Islet of Langerhans (tissue), 1 donor: Measurements from ENCODE around the gene FBLN7.

Experiments
- FAIRE-seq: peaks from one replicate; lab custom pipeline; 2011; peaks lifted over from hg19 to GRCh38; lab: Jason Lieb, UNC

Gene FBLN7

GRCh38 chr2:112140899-112141625 lies 2.9 kb downstream of the FBLN7 start:
- FAIRE-seq = no peak

DNA sequence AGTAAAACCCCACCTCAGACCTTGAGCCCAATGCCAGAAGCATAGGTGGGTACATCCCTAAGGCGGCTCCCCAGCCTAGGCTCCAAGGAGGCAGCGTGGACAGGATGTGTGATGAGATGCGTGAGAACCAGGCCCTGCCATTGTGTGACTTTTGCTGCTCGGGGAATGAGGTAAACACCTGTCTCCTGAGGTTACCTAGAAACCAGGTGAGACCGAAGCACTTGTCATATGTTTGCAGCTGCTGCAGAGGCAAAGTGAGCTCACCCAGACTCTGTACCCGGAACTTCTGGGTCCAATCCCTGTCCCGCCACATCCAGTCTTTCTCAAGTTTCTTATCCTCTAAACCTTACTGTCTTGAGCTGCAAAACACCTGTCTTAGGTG lies 3.4 kb downstream of the FBLN7 start:
- peak; percentile 97 for FAIRE-seq

GRCh38 chr2:112142525-112143078 lies 4.4 kb downstream of the FBLN7 start:
- FAIRE-seq = no peak

- no peak for FAIRE-seq
Observed at GRCh38 chr2:112143150-112143549, 5.0 kb downstream of the FBLN7 start.

- no peak for FAIRE-seq
Observed at GRCh38 chr2:112144966-112145365, 6.8 kb downstream of the FBLN7 start.

DNA sequence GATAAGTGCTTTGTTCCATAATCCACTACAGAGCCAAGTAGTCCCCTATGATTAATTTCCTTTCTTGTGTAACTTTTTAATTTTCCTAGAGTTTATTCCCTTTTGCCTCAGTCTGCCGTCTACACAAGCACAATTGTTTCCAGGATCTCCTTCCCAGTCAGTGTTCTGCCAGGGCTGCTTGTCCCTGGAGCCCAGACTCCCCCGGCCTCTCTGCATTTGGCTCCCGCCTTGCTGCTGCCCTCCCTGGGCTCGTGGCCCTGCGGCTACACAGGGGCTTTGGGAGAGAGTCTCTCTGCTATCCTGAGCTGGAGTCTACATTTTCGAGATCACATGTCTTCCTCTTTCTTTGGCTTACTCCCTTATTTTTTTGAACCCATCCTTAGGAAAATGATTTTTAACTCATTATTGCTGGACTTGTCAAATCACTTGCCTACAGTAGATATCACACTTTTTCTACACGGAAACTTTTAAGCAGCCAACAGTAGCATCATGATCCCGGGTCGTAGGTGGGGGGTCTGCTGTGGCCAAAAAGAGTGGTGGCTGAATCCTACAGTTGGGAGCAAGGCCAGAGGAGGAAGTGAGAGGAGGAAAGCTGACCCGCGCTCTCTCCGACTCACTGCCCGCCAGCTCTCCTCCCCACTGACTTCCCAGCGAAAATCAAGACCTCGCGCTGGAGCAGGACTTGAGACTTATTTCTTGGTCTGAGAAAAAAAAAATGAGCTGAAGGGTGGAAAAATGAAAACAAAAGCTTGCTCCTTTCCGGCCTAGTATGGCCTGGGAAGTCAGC lies 9.4 kb downstream of the FBLN7 start:
- FAIRE-seq = no peak

GRCh38 chr2:112148477-112148876 lies 10.3 kb downstream of the FBLN7 start:
- FAIRE-seq = no peak

GRCh38 chr2:112149194-112149593 lies 11.0 kb downstream of the FBLN7 start:
- FAIRE-seq = no peak

GRCh38 chr2:112149866-112150435 lies 11.8 kb downstream of the FBLN7 start:
- FAIRE-seq = no peak

DNA sequence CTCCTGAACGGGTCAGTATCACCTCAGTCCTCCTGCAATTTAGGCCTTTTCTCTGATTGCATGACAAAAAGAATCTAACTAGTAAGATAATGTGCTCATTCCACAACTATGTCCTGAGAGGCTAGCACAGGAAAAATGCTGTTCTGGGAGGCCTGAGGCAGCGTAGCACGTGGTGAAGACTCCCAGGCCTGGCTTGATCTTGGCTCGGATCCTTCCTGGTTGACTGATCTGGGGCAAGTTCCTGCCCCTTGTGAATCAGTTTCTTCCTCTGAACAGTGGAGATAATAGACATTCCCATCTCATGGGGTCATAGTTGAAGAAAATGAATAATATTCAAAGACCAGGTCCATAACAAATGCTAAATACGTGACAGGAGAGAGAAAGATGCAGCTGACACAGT lies 12.3 kb downstream of the FBLN7 start:
- FAIRE-seq = no peak

- FAIRE-seq = no peak
Observed at GRCh38 chr2:112150851-112151250, 12.7 kb downstream of the FBLN7 start.

GRCh38 chr2:112151271-112151670 lies 13.1 kb downstream of the FBLN7 start:
- FAIRE-seq = no peak

- no peak for FAIRE-seq
Observed at GRCh38 chr2:112151701-112152440, 13.7 kb downstream of the FBLN7 start.

DNA sequence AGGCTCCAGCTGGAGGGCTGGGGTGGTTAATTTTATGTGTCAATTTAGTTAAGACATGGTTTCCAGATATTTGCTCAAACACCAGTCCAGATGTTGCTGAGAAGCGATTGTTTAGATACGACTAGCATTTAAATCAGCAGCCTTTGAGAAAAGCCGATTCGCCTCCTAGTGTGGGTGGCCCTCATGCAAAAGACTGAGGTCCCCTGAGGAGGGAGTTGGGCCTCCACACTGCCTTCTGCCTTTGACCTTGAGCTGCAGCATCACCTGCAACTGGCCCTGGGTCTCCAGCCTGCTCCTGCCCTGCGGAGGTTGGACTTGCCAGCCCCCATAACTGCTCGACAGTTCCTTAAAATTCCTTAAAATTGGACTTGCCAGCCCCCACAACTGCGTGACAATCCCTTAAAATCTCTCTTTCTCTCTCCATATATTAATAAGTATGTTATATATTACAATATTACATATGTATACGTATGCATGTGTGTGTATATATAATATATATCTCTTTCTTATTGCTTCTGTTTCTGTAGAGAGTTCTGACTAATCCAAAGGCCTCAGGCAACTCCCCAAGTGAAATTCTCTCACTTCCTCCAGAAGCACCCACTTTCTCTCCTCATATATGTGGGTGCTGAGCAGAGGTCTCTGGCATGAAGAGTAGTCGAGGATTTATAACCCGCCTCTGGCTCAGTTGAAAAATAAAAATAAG lies 14.4 kb downstream of the FBLN7 start:
- no peak for FAIRE-seq

DNA sequence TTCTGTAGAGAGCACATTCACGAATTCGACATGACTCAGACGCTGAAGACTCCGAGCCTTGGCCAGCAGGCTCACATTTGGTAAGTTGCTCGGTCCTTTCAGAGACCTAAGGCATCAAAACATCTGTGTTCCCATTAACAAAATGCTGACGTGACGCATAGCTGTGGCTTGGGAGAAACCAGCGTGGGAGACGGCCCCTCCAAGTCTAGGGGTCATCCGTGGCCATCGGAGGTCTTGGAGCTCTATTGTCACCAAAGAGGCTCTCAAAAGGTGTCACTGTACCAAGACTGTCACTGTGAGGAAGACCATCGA lies 14.9 kb downstream of the FBLN7 start:
- FAIRE-seq = no peak

GRCh38 chr2:112153501-112153900 lies 15.3 kb downstream of the FBLN7 start:
- FAIRE-seq = no peak

- no peak for FAIRE-seq
Observed at GRCh38 chr2:112154246-112155117, 16.3 kb downstream of the FBLN7 start.

GRCh38 chr2:112155331-112156151 lies 17.4 kb downstream of the FBLN7 start:
- no peak for FAIRE-seq

GRCh38 chr2:112156152-112156986 lies 18.2 kb downstream of the FBLN7 start:
- no peak for FAIRE-seq
